GM23338 (cell line): ENCODE data around the gene VPS8. TPM values are rescaled to one million over a fixed set of nuclear protein-coding genes. Genes with fewer than 3 reads are reported as not detected.

Source experiments
- ATAC-seq: fragments of 200-7000 bp; cut with Tn5 transposase; 3 replicates; pipeline ENCODE4 v1.9.1; 2020
- DNase-seq: peaks from one replicate; pipeline ENCODE4 v3.0.0-alpha.2; 2015; ENCODE audit warnings: low spot score
- H2AFZ ChIP-seq: fragments of 200-600 bp; sonication (generic); 2 replicates; pipeline ENCODE4 v1.8.0; 2016; ENCODE audit warnings: antibody characterized with exemption, mild to moderate bottlenecking, moderate library complexity
- H3F3A ChIP-seq: fragments of 200-600 bp; sonication (generic); replicated peaks from 2 replicates; pipeline ENCODE4 v1.8.0; 2017; ENCODE audit warnings: antibody characterized with exemption, mixed run types, low read depth
- H3K27ac ChIP-seq: fragments of 200-600 bp; sonication (generic); 2 replicates; pipeline ENCODE4 v1.6.1; 2016; ENCODE audit warnings: low read depth
- H3K27me3 ChIP-seq: fragments of 200-600 bp; sonication (generic); 2 replicates; pipeline ENCODE4 v1.8.0; 2016; ENCODE audit warnings: mild to moderate bottlenecking, mixed run types, moderate library complexity; ENCODE audit not compliant: insufficient read depth
- H3K36me3 ChIP-seq: fragments of 200-600 bp; sonication (generic); 2 replicates; pipeline ENCODE4 v1.8.0; 2016; ENCODE audit warnings: mild to moderate bottlenecking; ENCODE audit not compliant: insufficient read depth
- H3K4me1 ChIP-seq: fragments of 200-600 bp; sonication (generic); 2 replicates; pipeline ENCODE4 v1.8.0; 2016; ENCODE audit warnings: mild to moderate bottlenecking, moderate library complexity; ENCODE audit not compliant: insufficient read depth
- H3K4me2 ChIP-seq: fragments of 200-600 bp; sonication (generic); 2 replicates; pipeline ENCODE4 v1.7.1; 2017; ENCODE audit warnings: mixed run types
- H3K4me3 ChIP-seq: fragments of 200-600 bp; sonication (generic); 2 replicates; pipeline ENCODE4 v1.6.1; 2016; ENCODE audit warnings: mixed run types
- H3K79me2 ChIP-seq: fragments of 200-600 bp; sonication (generic); replicated peaks from 2 replicates; pipeline ENCODE4 v1.8.0; 2017; ENCODE audit warnings: mild to moderate bottlenecking; ENCODE audit not compliant: insufficient read depth
- H3K9me2 ChIP-seq: fragments of 200-600 bp; sonication (generic); 2 replicates; pipeline ENCODE4 v1.8.0; 2017; ENCODE audit not compliant: insufficient read depth
- H4K20me1 ChIP-seq: fragments of 200-600 bp; sonication (generic); replicated peaks from 2 replicates; pipeline ENCODE4 v1.8.0; 2017; ENCODE audit warnings: mild to moderate bottlenecking; ENCODE audit not compliant: insufficient read depth
- H3K27ac Mint-ChIP-seq: 2 replicates; pipeline ENCODE4 v1.8.0; 2020; ENCODE audit warnings: inconsistent platforms, mild to moderate bottlenecking, moderate library complexity, mixed read lengths
- H3K27me3 Mint-ChIP-seq: 3 replicates; pipeline ENCODE4 v1.8.0; 2022; ENCODE audit warnings: low read depth, mild to moderate bottlenecking, moderate library complexity, mixed read lengths, inconsistent platforms; ENCODE audit not compliant: insufficient read depth, poor library complexity
- H3K36me3 Mint-ChIP-seq: 3 replicates; pipeline ENCODE4 v1.8.0; 2021; ENCODE audit warnings: low read depth, mild to moderate bottlenecking, inconsistent platforms, moderate library complexity, mixed read lengths
- H3K4me1 Mint-ChIP-seq: 3 replicates; pipeline ENCODE4 v1.8.0; 2020; ENCODE audit warnings: mild to moderate bottlenecking, inconsistent platforms, mixed read lengths
- H3K4me3 Mint-ChIP-seq: 3 replicates; pipeline ENCODE4 v1.8.0; 2021; ENCODE audit warnings: moderate library complexity, mild to moderate bottlenecking, inconsistent platforms, mixed read lengths
- H3K9me3 Mint-ChIP-seq: 3 replicates; pipeline ENCODE4 v1.8.0; 2020; ENCODE audit warnings: moderate library complexity, mild to moderate bottlenecking, inconsistent platforms, mixed read lengths
- CREB1 ChIP-seq: fragments of 250-450 bp; sonication (Bioruptor Pico); IDR thresholded peaks from 2 replicates; pipeline ENCODE4 v1.5.0; 2020; ENCODE audit warnings: low read depth, mild to moderate bottlenecking, moderate library complexity
- ETS1 ChIP-seq: IDR thresholded peaks from 2 replicates; pipeline ENCODE4 v1.6.1; 2016; ENCODE audit warnings: antibody characterized with exemption
- EZH2 ChIP-seq: fragments of 200-600 bp; sonication (generic); IDR thresholded peaks from one replicate; pipeline ENCODE4 v1.8.0; 2017; ENCODE audit warnings: antibody characterized with exemption, mild to moderate bottlenecking, low read depth; ENCODE audit not compliant: unreplicated experiment
- EZH2phosphoT487 ChIP-seq: fragments of 200-600 bp; sonication (generic); IDR thresholded peaks from one replicate; pipeline ENCODE4 v1.8.1; 2018; ENCODE audit warnings: antibody characterized with exemption; ENCODE audit not compliant: unreplicated experiment
- JUNB ChIP-seq: IDR thresholded peaks from one replicate; pipeline ENCODE4 v1.6.1; 2016; ENCODE audit warnings: antibody characterized with exemption; ENCODE audit not compliant: unreplicated experiment
- NANOG ChIP-seq: IDR thresholded peaks from 2 replicates; pipeline ENCODE4 v1.6.1; 2016; ENCODE audit warnings: antibody characterized with exemption, borderline replicate concordance
- POLR2AphosphoS5 ChIP-seq: IDR thresholded peaks from 2 replicates; pipeline ENCODE4 v1.6.1; 2016; ENCODE audit warnings: antibody characterized with exemption, low read depth
- STAT1 ChIP-seq: IDR thresholded peaks from one replicate; pipeline ENCODE4 v1.6.1; 2016; ENCODE audit warnings: antibody characterized with exemption; ENCODE audit not compliant: unreplicated experiment
- ZNF114 ChIP-seq: fragments of 250-450 bp; sonication (Bioruptor Pico); IDR thresholded peaks from 2 replicates; pipeline ENCODE4 v1.5.0; 2020; ENCODE audit warnings: mild to moderate bottlenecking, moderate library complexity
- ZNF331 ChIP-seq: fragments of 250-450 bp; sonication (Bioruptor Pico); IDR thresholded peaks from 2 replicates; pipeline ENCODE4 v1.5.0; 2020; ENCODE audit warnings: low read depth, mild to moderate bottlenecking, moderate library complexity
- polyA plus RNA-seq: library from polyadenylated mRNA; unstranded; fragments of >200 nt; fragmentation: Nextera tagmentation; extraction: Ambion mirVana; gene quantifications from 2 replicates; pipeline ENCODE4 v1.2.1, GENCODE V29; 2016
- total RNA-seq: library from RNA; depleted of rRNA; stranded (reverse); fragments of >200 nt; shearing (Covaris generic); gene quantifications from 2 replicates; pipeline ENCODE4 v1.2.3, GENCODE V29; 2014
- TF ChIP-seq, protein P1 (sequence below), 2 experiments: fragments of 200-600 bp in 1 of 2; sonication (generic) in 1 of 2; conservative IDR thresholded peaks; 2 replicates each; pipeline versions ENCODE4 v1.5.1 to v1.6.1; 2016 to 2017; ENCODE audit warnings: antibody characterized with exemption in 2 of 2, low read depth in 2 of 2, mild to moderate bottlenecking in 2 of 2, moderate library complexity in 1 of 2
- TF ChIP-seq, protein P2 (sequence below): IDR thresholded peaks from one replicate; pipeline ENCODE4 v1.6.1; 2018; ENCODE audit warnings: antibody characterized with exemption; ENCODE audit not compliant: unreplicated experiment

Gene VPS8
- total and polyA plus RNA-seq, 2 experiments from 2014 or later, result 17.3 to 45.5 TPM

DNA sequence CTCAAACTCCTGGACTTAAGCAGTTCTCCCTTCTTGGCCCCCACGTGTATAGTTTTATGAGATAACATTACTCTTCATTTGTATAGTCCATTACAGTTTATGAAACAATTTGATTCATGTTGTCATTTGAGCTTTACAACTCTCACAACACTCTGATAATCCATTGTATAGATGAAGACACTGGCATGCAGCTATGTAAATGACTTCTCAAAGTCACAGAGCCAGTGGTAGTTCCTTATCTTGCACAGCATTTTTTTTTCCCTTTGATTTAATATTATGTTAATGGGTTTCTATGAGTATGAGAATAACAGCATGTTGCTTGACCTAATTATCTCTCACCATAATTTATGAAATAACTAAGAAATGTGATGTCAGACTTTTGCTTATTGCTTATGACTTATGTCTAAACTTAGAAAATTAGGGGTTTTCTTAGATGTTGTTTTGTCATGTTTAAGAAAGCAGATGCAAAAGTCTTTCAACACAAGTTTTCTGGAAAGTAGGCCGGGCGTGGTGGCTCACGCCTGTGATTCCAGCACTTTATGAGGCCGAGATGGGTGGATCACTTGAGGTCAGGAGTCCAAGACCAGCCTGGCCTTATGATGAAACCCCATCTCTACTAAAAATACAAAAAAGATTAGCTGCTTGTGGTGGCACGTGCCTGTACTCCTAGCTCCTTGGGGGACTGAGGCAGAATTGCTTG is 13.3 kb downstream of the VPS8 start:
- no peaks in the 10 kb centered on the region for H3K27me3 ChIP-seq
- no peak overlapping the region for H3K4me2 ChIP-seq
- no peak overlapping the region for H2AFZ ChIP-seq
- ATAC-seq, result no peak
- TF ChIP-seq POLR2AphosphoS5, result no peak
- no peaks in the 10 kb centered on the region for H3F3A ChIP-seq
- H3K4me1 Mint-ChIP-seq, result no peaks in the 10 kb centered on the region
- DNase-seq, result no peak
- no peak overlapping the region for H3K4me3 Mint-ChIP-seq
- H3K27ac ChIP-seq, result no peak overlapping the region
- no peaks in the 10 kb centered on the region for H3K4me1 ChIP-seq
- no peaks in the 10 kb centered on the region for H3K27me3 Mint-ChIP-seq
- no peaks in the 10 kb centered on the region for H3K9me2 ChIP-seq
- H4K20me1 ChIP-seq, result no peaks in the 10 kb centered on the region
- H3K36me3 ChIP-seq, result no peaks in the 10 kb centered on the region; the same call in 1 of the 2 replicates
- H3K79me2 ChIP-seq, result no peaks in the 10 kb centered on the region
- H3K4me3 ChIP-seq, result no peak overlapping the region
- no peaks in the 10 kb centered on the region for H3K9me3 Mint-ChIP-seq
- no peaks in the 10 kb centered on the region for H3K36me3 Mint-ChIP-seq
- H3K27ac Mint-ChIP-seq, result no peak overlapping the region

GRCh38 chr3:184827572-184827971 is 15.6 kb downstream of the VPS8 start:
- no peaks in the 10 kb centered on the region for H3K9me2 ChIP-seq
- H3K9me3 Mint-ChIP-seq, result no peaks in the 10 kb centered on the region
- no peak overlapping the region for H2AFZ ChIP-seq
- no peak for DNase-seq
- no peak overlapping the region for H3K27ac ChIP-seq
- no peak overlapping the region for H3K4me3 Mint-ChIP-seq
- no peak overlapping the region for H3K4me3 ChIP-seq
- H3K27me3 Mint-ChIP-seq, result no peaks in the 10 kb centered on the region
- no peak overlapping the region for H3K27ac Mint-ChIP-seq
- H3K4me2 ChIP-seq, result no peak overlapping the region
- H3K79me2 ChIP-seq, result no peaks in the 10 kb centered on the region
- no peak for ATAC-seq
- H3K36me3 Mint-ChIP-seq, result peaks cover 3% of the 10 kb centered on the region; the same call in 1 of the 3 replicates
- H4K20me1 ChIP-seq, result no peaks in the 10 kb centered on the region
- no peaks in the 10 kb centered on the region for H3F3A ChIP-seq
- H3K27me3 ChIP-seq, result no peaks in the 10 kb centered on the region
- no peaks in the 10 kb centered on the region; the same call in 1 of the 2 replicates for H3K36me3 ChIP-seq
- H3K4me1 ChIP-seq, result no peaks in the 10 kb centered on the region
- H3K4me1 Mint-ChIP-seq, result no peaks in the 10 kb centered on the region
- TF ChIP-seq, protein P1, sequence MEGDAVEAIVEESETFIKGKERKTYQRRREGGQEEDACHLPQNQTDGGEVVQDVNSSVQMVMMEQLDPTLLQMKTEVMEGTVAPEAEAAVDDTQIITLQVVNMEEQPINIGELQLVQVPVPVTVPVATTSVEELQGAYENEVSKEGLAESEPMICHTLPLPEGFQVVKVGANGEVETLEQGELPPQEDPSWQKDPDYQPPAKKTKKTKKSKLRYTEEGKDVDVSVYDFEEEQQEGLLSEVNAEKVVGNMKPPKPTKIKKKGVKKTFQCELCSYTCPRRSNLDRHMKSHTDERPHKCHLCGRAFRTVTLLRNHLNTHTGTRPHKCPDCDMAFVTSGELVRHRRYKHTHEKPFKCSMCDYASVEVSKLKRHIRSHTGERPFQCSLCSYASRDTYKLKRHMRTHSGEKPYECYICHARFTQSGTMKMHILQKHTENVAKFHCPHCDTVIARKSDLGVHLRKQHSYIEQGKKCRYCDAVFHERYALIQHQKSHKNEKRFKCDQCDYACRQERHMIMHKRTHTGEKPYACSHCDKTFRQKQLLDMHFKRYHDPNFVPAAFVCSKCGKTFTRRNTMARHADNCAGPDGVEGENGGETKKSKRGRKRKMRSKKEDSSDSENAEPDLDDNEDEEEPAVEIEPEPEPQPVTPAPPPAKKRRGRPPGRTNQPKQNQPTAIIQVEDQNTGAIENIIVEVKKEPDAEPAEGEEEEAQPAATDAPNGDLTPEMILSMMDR (conservative IDR thresholded peaks at IDR 0.05; ENCODE audit: low read depth in 2 of 2), result no peak
- TF ChIP-seq ETS1 (no peak), EZH2 (no peak), POLR2AphosphoS5 (no peak), ZNF114 (CRISPR knock-in tag) (no peak), CREB1 (CRISPR knock-in tag) (no peak), ZNF331 (CRISPR knock-in tag) (no peak), NANOG (no peak), JUNB (no peak), EZH2phosphoT487 (no peak), STAT1 (no peak)
- TF ChIP-seq, protein P2, sequence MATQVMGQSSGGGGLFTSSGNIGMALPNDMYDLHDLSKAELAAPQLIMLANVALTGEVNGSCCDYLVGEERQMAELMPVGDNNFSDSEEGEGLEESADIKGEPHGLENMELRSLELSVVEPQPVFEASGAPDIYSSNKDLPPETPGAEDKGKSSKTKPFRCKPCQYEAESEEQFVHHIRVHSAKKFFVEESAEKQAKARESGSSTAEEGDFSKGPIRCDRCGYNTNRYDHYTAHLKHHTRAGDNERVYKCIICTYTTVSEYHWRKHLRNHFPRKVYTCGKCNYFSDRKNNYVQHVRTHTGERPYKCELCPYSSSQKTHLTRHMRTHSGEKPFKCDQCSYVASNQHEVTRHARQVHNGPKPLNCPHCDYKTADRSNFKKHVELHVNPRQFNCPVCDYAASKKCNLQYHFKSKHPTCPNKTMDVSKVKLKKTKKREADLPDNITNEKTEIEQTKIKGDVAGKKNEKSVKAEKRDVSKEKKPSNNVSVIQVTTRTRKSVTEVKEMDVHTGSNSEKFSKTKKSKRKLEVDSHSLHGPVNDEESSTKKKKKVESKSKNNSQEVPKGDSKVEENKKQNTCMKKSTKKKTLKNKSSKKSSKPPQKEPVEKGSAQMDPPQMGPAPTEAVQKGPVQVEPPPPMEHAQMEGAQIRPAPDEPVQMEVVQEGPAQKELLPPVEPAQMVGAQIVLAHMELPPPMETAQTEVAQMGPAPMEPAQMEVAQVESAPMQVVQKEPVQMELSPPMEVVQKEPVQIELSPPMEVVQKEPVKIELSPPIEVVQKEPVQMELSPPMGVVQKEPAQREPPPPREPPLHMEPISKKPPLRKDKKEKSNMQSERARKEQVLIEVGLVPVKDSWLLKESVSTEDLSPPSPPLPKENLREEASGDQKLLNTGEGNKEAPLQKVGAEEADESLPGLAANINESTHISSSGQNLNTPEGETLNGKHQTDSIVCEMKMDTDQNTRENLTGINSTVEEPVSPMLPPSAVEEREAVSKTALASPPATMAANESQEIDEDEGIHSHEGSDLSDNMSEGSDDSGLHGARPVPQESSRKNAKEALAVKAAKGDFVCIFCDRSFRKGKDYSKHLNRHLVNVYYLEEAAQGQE, result no peak
